Ecto neural progenitor cell (in vitro differentiated cells): Measurements from ENCODE around the gene GSN.

Experiments used
- DNase-seq: peaks from one replicate; pipeline ENCODE4 v3.0.0-alpha.2; 2018; ENCODE audit warnings: low spot score

The GSN gene

GRCh38 chr9:121273064-121273775, 5.3 kb downstream of the GSN start:
- no peak for DNase-seq

DNA sequence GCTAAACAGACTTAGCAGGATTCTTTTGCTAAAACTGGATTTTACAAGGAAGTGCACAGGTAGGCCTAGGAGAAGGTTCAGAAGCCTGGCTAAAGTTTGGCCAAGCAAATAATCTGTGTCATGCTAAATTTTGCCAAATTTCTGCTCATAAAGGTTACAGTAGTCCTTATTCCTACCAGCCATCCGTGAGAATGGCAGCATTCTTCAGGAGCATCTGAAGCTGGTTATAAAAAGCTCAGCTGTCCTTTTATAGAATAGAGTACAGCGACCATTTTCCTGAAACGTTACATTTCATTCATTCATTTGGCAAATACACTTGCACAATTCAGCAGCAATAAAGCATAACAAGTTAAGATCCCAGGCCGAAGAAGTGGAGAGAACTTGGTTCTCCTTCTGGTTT, 6.9 kb downstream of the GSN start:
- DNase-seq: no peak

- no peak for DNase-seq
Observed at GRCh38 chr9:121275781-121276658, 8.1 kb downstream of the GSN start.

- DNase-seq: no peak
Observed at GRCh38 chr9:121277026-121277425, 9.1 kb downstream of the GSN start.

DNA sequence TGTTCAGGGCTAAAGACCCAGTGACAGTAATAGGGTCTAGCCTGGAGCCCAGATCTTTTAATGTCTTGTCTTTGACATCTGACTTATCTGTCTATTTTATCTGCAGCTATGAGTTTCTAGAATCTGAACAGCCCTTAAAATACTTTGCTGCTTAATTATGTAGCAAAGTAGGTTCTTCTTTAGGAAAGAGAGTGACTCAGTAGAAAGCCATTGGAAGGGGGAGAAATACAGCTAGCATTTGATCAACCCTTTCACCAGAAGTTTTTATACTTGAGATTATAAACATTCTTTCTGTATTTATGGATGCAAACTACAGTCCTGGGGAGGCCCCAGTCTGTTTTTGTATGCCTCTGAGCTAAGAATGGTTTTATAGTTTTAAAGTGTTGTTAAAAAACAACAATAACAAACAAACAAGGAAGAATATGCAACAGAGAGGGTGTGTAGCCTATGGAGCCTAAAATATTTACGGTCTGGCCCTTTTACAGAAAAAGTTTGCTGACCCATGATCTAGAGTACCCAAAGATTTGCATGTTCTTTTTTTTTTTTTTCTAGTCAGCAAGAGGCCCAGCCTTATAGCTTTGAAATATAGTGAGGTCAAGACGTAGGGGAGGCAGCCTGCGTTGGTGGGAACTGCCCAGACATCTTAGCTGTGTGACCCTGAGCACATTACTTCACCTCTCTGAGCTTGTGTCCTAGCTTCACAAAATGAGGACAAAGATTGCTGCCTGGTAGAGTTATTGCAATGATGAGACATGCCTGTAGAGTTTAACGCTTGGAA, 9.7 kb downstream of the GSN start:
- DNase-seq: no peak

DNA sequence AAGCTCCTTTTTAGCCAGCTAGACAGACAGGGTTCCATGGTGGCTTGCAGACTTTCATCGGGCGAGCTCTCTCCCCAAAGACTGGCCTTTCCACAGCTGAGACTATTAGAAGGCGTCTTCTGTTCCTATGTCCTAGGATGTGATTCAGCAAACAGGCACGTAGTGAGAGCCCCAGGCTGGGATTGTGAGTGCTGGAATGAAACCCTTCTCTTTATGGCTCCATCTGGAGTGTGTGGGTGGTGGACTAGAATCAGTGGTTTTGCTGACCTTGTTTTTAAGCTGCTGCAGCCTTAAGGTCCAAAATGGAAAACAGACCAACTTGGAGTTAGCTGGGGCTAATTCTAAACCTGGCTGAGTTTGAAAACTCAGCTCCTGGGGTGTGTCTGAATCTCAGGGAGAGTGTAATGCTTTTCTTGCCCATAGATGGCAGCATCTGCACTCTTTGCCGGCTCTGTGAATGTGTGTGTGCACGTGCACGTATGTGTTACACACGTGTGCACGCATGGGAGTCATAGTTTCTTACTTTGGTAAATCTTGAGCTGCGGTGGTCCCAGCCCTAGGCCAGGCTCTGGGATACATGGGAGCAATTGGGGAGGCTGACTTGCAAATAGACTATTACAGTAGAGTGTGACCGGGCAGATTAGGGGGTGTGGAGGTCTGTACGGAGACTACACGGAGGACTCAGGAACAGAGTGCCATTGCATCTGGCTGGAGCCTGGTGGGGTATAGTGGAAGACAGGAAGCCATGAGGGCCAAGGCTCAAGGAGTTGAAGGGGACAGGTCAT, 10.7 kb downstream of the GSN start:
- peak; percentile 61 for DNase-seq

DNA sequence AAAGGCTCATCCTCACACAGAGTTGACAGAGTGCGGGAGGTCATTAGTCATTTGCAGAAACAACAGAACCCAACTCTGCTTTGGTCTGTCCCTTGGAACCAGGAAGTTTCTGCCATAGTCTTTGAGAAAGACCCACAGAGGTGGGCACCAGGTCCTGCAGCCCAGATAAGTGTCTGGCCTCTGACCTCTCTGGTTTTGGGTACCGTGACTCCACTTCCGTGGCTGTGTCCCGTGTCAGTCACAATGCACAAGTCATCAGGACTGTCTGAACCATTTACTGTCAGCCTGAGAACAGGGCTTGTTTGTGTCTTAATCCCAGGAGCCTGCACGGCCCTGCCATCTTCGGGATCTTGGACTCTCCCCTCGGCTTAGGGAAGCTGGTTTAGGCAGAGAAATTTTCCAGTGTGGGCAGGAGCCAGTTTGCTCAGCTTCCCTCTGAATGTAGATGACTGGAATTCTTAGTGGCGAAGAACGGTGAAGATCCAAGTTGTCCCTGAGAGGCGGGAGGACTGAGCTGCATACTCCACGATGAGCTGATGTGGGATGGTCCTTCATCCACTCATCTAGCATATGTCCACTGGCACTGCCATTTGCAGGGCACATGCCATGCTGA, 11.9 kb downstream of the GSN start:
- DNase-seq: no peak

DNA sequence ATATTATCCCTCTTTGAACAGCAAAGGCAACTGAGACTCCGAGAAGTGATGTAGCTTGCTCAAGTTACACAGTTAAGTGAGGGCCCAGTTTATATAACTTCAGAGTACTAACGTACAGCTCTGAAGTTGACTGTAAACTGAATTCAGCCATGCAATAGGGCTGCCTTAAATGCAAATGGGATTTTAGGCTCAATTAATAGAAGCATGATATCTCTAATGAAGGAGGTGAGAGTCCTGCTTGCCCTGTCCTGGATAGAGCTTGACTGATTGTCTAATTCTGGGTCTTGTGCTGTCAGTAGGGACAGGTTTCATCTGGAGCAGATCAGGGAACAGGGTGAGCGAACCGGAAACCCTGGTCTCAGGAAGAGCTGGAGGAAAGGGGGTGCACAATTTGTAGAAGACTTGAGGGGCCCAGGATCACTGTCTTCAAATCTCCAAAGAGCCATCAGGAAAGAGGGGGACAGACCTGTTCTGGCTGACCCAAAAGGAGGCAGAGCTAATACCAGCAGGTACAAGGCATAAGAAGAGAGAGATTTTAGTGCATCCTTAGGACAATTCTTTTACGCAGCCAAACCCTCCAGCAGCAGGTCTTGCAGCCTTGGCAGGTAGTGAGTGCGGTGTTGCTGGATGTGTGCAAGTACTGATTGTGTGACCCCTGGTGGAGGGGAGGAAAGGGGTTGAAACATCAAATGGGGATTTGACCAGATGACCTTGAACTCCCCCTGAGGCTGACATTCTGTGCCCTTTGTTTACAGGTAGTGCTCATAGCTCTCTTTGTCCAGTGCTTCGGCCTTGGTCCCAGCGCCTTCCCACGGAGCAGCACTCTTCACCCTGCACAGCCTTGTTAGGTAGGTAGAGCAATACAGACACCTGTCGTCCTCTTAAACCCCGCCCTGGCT, 13.0 kb downstream of the GSN start:
- DNase-seq: no peak

GRCh38 chr9:121281614-121282276, 13.8 kb downstream of the GSN start:
- DNase-seq: no peak

DNA sequence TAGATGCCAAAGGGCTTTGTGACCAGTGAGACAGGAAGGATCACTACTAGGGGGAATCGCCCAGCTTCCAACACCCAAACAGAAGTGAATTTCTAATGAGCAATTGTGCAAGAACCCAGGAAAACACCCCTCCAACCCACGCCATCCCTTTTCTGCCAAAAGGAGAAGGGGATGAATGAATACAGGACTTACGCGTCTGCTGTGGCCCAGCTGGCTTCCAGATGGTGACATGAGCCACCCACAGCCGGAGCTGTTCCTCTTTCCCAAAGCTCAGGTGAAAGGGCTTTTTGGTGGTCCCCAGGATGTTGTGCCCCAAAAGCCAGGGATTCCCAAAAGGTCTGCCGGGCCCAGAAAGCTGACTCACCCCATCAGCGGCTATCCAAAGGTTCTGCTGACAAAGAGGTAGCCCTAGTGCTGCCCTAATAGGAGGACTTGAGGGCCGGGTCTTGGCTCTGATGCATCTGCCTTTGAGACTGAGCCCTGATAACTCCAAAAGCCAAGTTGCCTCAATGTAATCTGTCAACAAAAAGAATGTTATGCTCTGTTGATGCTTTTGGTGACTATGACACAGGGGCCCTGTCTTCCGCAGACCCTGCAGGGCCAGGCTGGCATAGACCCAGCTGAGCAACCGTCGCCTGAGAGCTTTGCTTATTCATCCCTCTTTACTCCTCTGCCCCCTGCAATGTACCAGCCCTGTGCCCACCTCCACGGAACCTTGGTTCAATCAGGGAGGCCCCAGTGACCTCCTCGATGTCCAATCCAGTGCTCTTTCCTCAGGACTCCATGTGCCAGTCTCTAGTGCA, 14.5 kb downstream of the GSN start:
- no peak for DNase-seq

- no peak for DNase-seq
Observed at GRCh38 chr9:121283080-121283398, 15.1 kb downstream of the GSN start.

DNA sequence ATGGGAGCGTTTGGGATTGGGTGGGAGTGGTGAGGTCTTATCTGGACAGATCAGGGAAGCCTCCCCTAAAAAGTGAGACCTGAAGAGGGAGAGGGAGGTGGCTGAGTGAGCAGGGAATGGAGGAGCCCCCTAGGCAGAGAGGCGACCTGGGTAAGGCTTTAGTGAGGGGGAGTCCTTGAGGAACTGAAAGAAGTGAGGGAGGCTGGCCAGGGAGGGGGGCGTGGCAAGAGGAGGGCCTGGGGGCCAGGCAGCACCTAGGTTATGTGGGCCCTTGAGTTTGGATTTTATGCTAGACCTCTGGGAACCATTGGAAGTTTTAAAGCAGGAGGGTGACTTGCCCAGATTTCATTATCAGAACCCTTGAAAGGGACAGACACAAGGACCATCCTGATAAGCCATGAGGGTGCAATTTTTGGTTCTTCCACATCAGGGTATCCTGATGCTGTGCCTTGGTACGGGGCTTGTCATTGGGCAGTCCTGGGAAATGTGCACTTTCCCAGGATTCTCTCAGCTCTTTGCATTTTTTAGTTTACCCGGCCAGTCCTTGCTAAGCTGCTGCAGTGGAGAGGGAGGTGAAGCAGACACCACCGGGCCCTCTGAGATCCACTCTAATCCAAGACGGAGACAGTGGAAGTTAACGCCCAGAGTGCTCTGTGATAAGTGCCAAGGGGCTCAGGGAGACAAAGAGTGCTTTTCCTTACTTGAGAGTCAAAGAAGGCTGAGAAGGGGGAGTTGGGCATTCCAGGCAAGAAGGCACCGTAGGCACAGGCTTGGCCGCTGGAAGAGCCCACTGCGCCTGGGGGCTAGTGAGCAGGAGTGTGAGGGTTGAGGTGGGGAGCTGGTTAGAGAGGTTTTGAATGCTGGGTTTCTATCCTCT, 16.1 kb downstream of the GSN start:
- no peak for DNase-seq

DNA sequence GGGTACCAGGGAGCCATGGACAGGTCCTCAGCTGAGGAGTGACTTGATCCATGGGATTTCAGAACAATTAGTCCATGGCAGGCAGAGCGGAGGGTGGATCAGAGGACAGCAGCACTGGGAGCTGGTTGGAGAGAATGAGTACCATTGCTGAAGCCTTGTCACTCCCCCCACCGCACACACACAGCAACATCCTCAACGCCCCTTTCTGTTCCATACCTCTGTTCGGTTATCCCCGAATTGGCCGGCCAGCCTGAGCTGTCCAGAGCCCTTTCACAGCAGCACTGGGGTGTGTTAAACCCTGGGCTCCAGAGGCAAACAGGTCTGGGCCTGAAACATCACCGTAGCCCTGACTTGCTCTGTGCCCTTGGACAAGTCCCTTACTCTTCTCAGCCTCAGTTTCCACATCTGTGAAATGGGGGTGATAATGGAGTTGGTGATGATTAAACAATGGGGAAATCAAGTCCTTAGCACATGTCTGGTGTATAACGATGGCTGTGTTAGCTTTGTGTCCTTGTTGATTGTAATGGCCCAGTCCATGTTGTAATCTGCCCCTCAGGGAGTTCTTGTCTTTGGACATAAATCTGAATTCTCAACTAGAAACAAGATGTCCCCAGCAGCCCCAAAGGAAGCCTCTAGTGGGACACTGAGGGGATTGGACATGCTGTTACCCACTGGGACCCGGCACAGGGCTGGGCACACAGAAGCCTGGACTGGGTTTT, 16.9 kb downstream of the GSN start:
- no peak for DNase-seq

DNA sequence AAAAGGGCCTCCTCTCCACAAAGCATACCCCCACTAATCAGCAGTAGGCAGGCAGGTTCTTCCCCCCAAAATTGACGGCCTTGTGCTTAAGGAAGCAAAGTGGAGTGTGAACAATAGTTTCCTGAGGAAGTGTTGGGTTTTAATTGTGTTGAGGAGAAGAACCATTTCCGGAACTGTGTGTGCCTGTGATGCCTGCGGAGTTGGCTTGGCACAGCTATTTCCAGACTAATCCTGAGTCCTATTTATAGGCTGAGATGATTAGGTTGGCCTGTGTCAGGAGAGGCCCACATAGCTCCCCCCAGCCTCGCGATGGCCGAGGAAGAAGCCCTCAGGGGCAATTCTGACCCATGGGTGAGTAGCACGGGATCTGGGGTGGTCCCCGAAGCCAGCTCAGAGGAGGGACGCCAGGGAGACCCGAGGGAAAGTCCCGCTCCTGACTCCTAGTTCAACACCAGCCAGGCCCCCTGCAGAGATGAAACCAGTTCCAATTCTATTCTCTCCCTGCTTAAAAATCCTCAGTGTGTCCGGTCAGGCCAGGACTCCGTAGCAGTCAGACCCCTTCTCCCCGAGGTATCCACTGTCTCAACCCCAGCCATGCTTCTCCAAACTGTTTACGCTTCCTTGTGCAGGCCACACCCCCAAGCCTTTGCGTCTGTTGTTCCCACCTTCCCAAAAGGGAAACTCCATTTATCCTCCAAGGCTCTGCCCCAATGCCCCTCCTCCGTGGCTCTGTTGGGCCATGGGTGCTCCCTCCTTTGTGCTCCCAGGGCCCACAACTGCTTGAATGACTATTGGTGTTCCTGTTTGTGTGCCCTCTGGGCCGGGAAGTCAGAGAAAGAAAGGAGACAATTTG, 18.1 kb downstream of the GSN start:
- DNase-seq: no peak

DNA sequence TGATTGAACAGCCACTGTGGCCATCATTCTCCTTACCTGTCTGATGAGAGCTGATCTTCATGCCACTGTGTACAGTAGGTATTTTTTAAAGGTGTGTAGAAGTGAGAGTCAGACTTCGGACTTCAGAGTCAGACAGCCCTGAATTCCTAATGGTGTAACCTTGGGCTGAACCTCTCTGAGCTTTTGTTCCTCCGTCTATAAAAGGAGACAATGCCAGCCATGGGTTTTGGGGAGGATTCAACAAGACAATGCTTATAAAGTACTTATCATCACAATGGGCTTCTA, 18.7 kb downstream of the GSN start:
- no peak for DNase-seq

DNA sequence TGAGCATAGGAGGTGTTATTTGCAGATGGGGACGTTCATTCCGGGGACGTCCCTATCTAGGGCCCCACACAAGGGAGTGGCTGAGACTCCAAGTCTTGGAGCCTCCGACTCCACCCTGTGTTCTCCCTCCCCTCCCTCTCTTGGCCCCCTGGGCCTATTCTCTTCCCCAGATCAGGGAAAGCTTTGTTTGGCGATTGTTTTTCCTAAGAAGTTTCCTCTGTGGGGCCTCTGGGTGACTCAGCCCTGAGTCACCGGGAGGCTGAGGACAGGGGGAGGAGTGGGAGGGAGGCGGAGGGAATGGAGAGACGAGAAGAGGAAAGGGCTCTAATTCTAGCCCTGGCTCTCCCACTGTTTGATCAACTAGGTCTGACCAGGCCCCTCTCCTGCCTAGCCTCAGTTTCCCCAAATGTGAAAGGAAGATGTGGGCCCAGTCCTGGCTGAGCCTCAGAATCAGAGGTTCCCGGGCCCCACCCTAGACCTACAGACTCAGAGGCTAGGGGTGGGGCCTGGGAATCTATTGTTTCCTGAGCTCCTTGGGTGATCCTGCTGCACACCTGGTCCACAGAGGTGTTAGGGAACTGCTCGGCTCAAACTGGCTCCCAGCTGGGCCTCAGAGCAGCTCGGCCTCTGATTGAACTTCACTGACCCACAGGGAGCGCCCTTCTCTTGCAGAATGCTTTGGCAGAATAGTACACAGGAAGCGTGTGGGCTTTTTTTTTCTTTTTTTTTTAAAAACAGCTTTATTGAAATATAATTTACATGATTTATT, 19.2 kb downstream of the GSN start:
- DNase-seq: peak; percentile 67
